KOPT-K1 (cell line): Measurements from ENCODE around the gene COL15A1.

Source experiments
- H3K27ac ChIP-seq: fragments of 200-600 bp; sonication (generic); 2 replicates; pipeline ENCODE4 v1.5.1; 2016; ENCODE audit warnings: antibody characterized with exemption, mild to moderate bottlenecking, low read depth, low read length; ENCODE audit not compliant: poor library complexity, severe bottlenecking
- H3K36me3 ChIP-seq: fragments of 200-600 bp; sonication (generic); 2 replicates; pipeline ENCODE4 v1.5.1; 2017; ENCODE audit warnings: antibody characterized with exemption, mild to moderate bottlenecking, low read length, moderate library complexity; ENCODE audit not compliant: insufficient read depth
- H3K9me3 ChIP-seq: fragments of 200-600 bp; sonication (generic); 2 replicates; pipeline ENCODE4 v1.5.1; 2017; ENCODE audit warnings: antibody characterized with exemption, low read length, mild to moderate bottlenecking; ENCODE audit not compliant: insufficient read depth, poor library complexity, severe bottlenecking

The COL15A1 gene

GRCh38 chr9:98950262-98950661 is 6.6 kb downstream of the COL15A1 start:
- Histone ChIP-seq H3K27ac (no peak overlapping the region), H3K36me3 (no peaks in the 10 kb centered on the region), H3K9me3 (no peaks in the 10 kb centered on the region)

GRCh38 chr9:98951967-98952366 is 8.3 kb downstream of the COL15A1 start:
- no peaks in the 10 kb centered on the region for H3K36me3 ChIP-seq
- no peaks in the 10 kb centered on the region for H3K9me3 ChIP-seq
- no peak overlapping the region for H3K27ac ChIP-seq

GRCh38 chr9:98953581-98954243 is 10.0 kb downstream of the COL15A1 start:
- no peaks in the 10 kb centered on the region for H3K36me3 ChIP-seq
- no peaks in the 10 kb centered on the region for H3K9me3 ChIP-seq

GRCh38 chr9:98954244-98954610 is 10.5 kb downstream of the COL15A1 start:
- no peak overlapping the region for H3K27ac ChIP-seq
- no peaks in the 10 kb centered on the region for H3K9me3 ChIP-seq
- H3K36me3 ChIP-seq: no peaks in the 10 kb centered on the region

More at GRCh38 chr9:98953581-98954243, 10.0 kb downstream of the COL15A1 start:
- no peak overlapping the region for H3K27ac ChIP-seq

- H3K36me3 ChIP-seq: no peaks in the 10 kb centered on the region
- H3K27ac ChIP-seq: no peak overlapping the region
- no peaks in the 10 kb centered on the region for H3K9me3 ChIP-seq
Observed at GRCh38 chr9:98955259-98955658, 11.6 kb downstream of the COL15A1 start.

GRCh38 chr9:98957826-98958225 is 14.1 kb downstream of the COL15A1 start:
- H3K36me3 ChIP-seq: no peaks in the 10 kb centered on the region
- no peaks in the 10 kb centered on the region for H3K9me3 ChIP-seq
- H3K27ac ChIP-seq: no peak overlapping the region

- no peaks in the 10 kb centered on the region for H3K9me3 ChIP-seq
- H3K27ac ChIP-seq: no peak overlapping the region
- H3K36me3 ChIP-seq: no peaks in the 10 kb centered on the region
Observed at GRCh38 chr9:98958271-98958984, 14.7 kb downstream of the COL15A1 start.

- no peak overlapping the region for H3K27ac ChIP-seq
- H3K36me3 ChIP-seq: no peaks in the 10 kb centered on the region
- H3K9me3 ChIP-seq: no peaks in the 10 kb centered on the region
Observed at GRCh38 chr9:98960409-98960808, 16.7 kb downstream of the COL15A1 start.

GRCh38 chr9:98961513-98962180 is 17.9 kb downstream of the COL15A1 start:
- no peak overlapping the region for H3K27ac ChIP-seq
- H3K9me3 ChIP-seq: no peaks in the 10 kb centered on the region
- no peaks in the 10 kb centered on the region for H3K36me3 ChIP-seq

GRCh38 chr9:98962181-98962560 is 18.5 kb downstream of the COL15A1 start:
- no peak overlapping the region for H3K27ac ChIP-seq
- no peaks in the 10 kb centered on the region for H3K9me3 ChIP-seq
- no peaks in the 10 kb centered on the region for H3K36me3 ChIP-seq

GRCh38 chr9:98962861-98963260 is 19.2 kb downstream of the COL15A1 start:
- Histone ChIP-seq H3K36me3 (no peaks in the 10 kb centered on the region), H3K27ac (no peak overlapping the region), H3K9me3 (no peaks in the 10 kb centered on the region)

- Histone ChIP-seq H3K27ac (no peak overlapping the region), H3K9me3 (no peaks in the 10 kb centered on the region), H3K36me3 (no peaks in the 10 kb centered on the region)
Observed at GRCh38 chr9:98964201-98964600, 20.5 kb downstream of the COL15A1 start.

- Histone ChIP-seq H3K9me3 (no peaks in the 10 kb centered on the region), H3K36me3 (no peaks in the 10 kb centered on the region), H3K27ac (no peak overlapping the region)
Observed at GRCh38 chr9:98964911-98965336, 21.2 kb downstream of the COL15A1 start.

- Histone ChIP-seq H3K9me3 (no peaks in the 10 kb centered on the region), H3K27ac (no peak overlapping the region), H3K36me3 (no peaks in the 10 kb centered on the region)
Observed at GRCh38 chr9:98966676-98967075, 23.0 kb downstream of the COL15A1 start.

- H3K27ac ChIP-seq: no peak overlapping the region
- no peaks in the 10 kb centered on the region for H3K36me3 ChIP-seq
- H3K9me3 ChIP-seq: no peaks in the 10 kb centered on the region
Observed at GRCh38 chr9:98967257-98967656, 23.6 kb downstream of the COL15A1 start.
